Trophoblast cell (in vitro differentiated cells and primary cell): ENCODE data around the gene CELF5.

Experiments
- DNase-seq, 2 donors: peaks; one replicate each; pipeline ENCODE4 v3.0.0-alpha.2; 2016
- H2AFZ ChIP-seq: 2 replicates; pipeline ENCODE4 v1.6.1; 2013; ENCODE audit warnings: low read length, moderate library complexity, mild to moderate bottlenecking; ENCODE audit not compliant: insufficient read depth, poor library complexity
- H2AK5ac ChIP-seq: 2 replicates; pipeline ENCODE4 v1.6.1; 2013; ENCODE audit warnings: mild to moderate bottlenecking, low read length
- H2BK120ac ChIP-seq: 2 replicates; pipeline ENCODE4 v1.6.1; 2013; ENCODE audit warnings: low read length, mild to moderate bottlenecking, moderate library complexity; ENCODE audit not compliant: insufficient read depth, poor library complexity
- H2BK12ac ChIP-seq: 2 replicates; pipeline ENCODE4 v1.6.1; 2013; ENCODE audit warnings: mild to moderate bottlenecking, low read length, moderate library complexity
- H2BK5ac ChIP-seq: 2 replicates; pipeline ENCODE4 v1.6.1; 2013; ENCODE audit warnings: low read length, low read depth, moderate library complexity, mild to moderate bottlenecking; ENCODE audit not compliant: poor library complexity
- H3K14ac ChIP-seq: 2 replicates; pipeline ENCODE4 v1.6.1; 2013; ENCODE audit warnings: mild to moderate bottlenecking, low read length
- H3K18ac ChIP-seq: 2 replicates; pipeline ENCODE4 v1.6.1; 2013; ENCODE audit warnings: mild to moderate bottlenecking, low read length
- H3K23ac ChIP-seq: 2 replicates; pipeline ENCODE4 v1.6.1; 2013; ENCODE audit warnings: low read length
- H3K27ac ChIP-seq: 2 replicates; pipeline ENCODE4 v1.5.1; 2013; ENCODE audit warnings: low read depth, mild to moderate bottlenecking, inconsistent platforms, low read length, moderate library complexity
- H3K27me3 ChIP-seq: 2 replicates; pipeline ENCODE4 v1.6.1; 2013; ENCODE audit warnings: inconsistent platforms, mild to moderate bottlenecking, low read length, moderate library complexity; ENCODE audit not compliant: insufficient read depth
- H3K36me3 ChIP-seq, 2 experiments: 1 replicate in 1 of 2; 2 replicates in 1 of 2; pipeline ENCODE4 v1.6.1; 2013; ENCODE audit warnings: low read length in 2 of 2, mild to moderate bottlenecking in 2 of 2, moderate library complexity in 1 of 2; ENCODE audit not compliant: insufficient read depth in 2 of 2, control insufficient read depth in 1 of 2
- H3K4ac ChIP-seq: 2 replicates; pipeline ENCODE4 v1.6.1; 2013; ENCODE audit warnings: low read depth, mild to moderate bottlenecking, low read length, moderate library complexity
- H3K4me1 ChIP-seq, 2 experiments: 1 replicate in 1 of 2; 2 replicates in 1 of 2; pipeline ENCODE4 v1.6.1; 2013; ENCODE audit warnings: low read length in 2 of 2, mild to moderate bottlenecking in 2 of 2, moderate library complexity in 1 of 2; ENCODE audit not compliant: insufficient read depth in 2 of 2, control insufficient read depth in 1 of 2
- H3K4me2 ChIP-seq: 2 replicates; pipeline ENCODE4 v1.6.1; 2013; ENCODE audit warnings: inconsistent platforms, mild to moderate bottlenecking, low read length, moderate library complexity
- H3K4me3 ChIP-seq: 2 replicates; pipeline ENCODE4 v1.5.1; 2013; ENCODE audit warnings: mild to moderate bottlenecking, low read depth, low read length, inconsistent platforms
- H3K79me1 ChIP-seq: one replicate; pipeline ENCODE4 v1.6.1; 2013; ENCODE audit warnings: low read length
- H3K79me2 ChIP-seq: 2 replicates; pipeline ENCODE4 v1.6.1; 2013; ENCODE audit warnings: low read length, mild to moderate bottlenecking; ENCODE audit not compliant: control insufficient read depth, insufficient read depth, poor library complexity
- H3K9ac ChIP-seq: 2 replicates; pipeline ENCODE4 v1.6.1; 2013; ENCODE audit warnings: mild to moderate bottlenecking, low read length
- H3K9me3 ChIP-seq: 2 replicates; pipeline ENCODE4 v1.6.1; 2013; ENCODE audit warnings: low read depth, mild to moderate bottlenecking, control low read depth, inconsistent platforms, low read length; ENCODE audit not compliant: insufficient read depth
- H4K12ac ChIP-seq: 2 replicates; pipeline ENCODE4 v1.6.1; 2013; ENCODE audit warnings: low read depth, mild to moderate bottlenecking, low read length, moderate library complexity
- H4K8ac ChIP-seq: 2 replicates; pipeline ENCODE4 v1.6.1; 2013; ENCODE audit warnings: low read depth, mild to moderate bottlenecking, low read length, moderate library complexity
- H4K91ac ChIP-seq: one replicate; pipeline ENCODE4 v1.6.1; 2013; ENCODE audit warnings: low read depth, mild to moderate bottlenecking, low read length, moderate library complexity
- WGBS: extraction: QIAGEN DNeasy Blood & Tissue Kit; methylation state at CpG from one replicate; pipeline ENCODE4 v1.1.7; 2013; ENCODE audit warnings: missing lambda C conversion rate; ENCODE audit not compliant: insufficient read length, insufficient coverage; ENCODE audit errors: extremely low coverage; 5-methylcytosine and 5-hydroxymethylcytosine counted together

CELF5 gene

DNA sequence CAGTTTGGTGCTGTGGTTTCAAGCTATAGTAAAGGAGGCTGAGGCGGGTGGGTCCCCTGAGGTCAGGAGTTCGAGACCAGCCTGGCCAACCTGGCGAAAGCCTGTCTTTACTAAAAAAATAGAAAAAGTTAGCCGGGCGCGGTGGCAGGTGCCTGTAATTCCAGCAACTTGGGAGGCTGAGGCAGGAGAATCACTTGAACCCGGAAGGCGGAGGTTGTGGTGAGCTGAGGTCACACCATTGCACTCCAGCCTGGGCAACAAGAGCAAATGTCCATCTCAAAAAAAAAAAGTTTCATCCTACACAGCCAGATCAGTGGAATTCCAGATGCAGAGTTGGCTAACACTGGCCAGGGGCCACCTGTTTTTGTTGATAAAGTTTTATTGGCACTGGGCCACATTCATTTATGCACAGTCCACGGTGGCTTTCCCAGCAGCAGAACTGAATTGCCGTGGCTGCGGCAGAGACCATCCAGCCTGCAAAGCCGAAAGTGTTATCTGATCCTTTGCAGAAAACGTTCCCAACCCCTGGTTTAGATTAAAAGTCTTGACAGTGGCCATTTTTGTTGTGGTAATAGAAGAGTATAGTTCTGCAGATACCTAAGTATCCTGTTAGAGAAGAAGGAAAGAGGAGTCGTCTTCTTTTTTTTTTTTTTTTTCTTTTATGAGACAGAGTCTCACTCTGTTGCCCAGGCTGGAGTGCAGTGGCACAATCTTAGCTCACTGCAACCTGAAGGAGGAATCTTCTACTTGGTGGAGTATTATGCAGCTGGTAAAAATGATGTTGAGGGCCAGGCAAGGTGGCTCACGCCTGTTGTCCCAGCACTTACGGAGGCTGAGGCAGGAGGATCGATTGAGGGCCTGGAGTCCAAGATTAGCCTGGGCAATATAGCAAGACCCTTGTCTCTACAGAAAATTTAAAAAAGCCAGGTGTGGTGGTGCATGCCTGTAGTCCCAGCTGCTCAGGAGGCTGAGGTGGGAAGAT is 30.1 kb upstream of the CELF5 start:
- Histone ChIP-seq H3K36me3 (peaks cover 36 to 49% of the 10 kb centered on the region in 2 experiments), H3K4me3 (no peak overlapping the region), H3K9ac (no peak overlapping the region), H4K12ac (no peak overlapping the region), H4K91ac (no peak overlapping the region), H3K18ac (no peak overlapping the region), H2AFZ (no peak overlapping the region), H2BK12ac (no peak overlapping the region), H3K4me1 (no peaks in the 10 kb centered on the region), H4K8ac (no peak overlapping the region), H3K79me1 (no peaks in the 10 kb centered on the region), H3K4ac (no peak overlapping the region), H3K14ac (no peak overlapping the region), H3K23ac (no peak overlapping the region), H3K27me3 (no peaks in the 10 kb centered on the region), H3K9me3 (no peaks in the 10 kb centered on the region), H2AK5ac (no peak overlapping the region), H2BK120ac (no peak overlapping the region), H3K27ac (no peak overlapping the region), H3K79me2 (no peaks in the 10 kb centered on the region), H3K4me2 (no peak overlapping the region), H2BK5ac (no peak overlapping the region)
- DNase-seq: no peak
- no CpG with 5 or more reads among the region's 17 CpGs for WGBS

- H3K4me2 ChIP-seq: no peak overlapping the region
- no peak overlapping the region for H3K4ac ChIP-seq
- no peak overlapping the region for H2BK5ac ChIP-seq
- no peak overlapping the region for H3K14ac ChIP-seq
- H3K4me1 ChIP-seq: no peaks in the 10 kb centered on the region
- H3K23ac ChIP-seq: no peak overlapping the region
- no peaks in the 10 kb centered on the region for H3K9me3 ChIP-seq
- no peak overlapping the region for H2AFZ ChIP-seq
- no peaks in the 10 kb centered on the region for H3K79me1 ChIP-seq
- H4K8ac ChIP-seq: no peak overlapping the region
- H3K9ac ChIP-seq: no peak overlapping the region
- H3K36me3 ChIP-seq: peaks cover 37 to 50% of the 10 kb centered on the region in 2 experiments
- H4K12ac ChIP-seq: no peak overlapping the region
- H2BK120ac ChIP-seq: no peak overlapping the region
- no peak overlapping the region for H2AK5ac ChIP-seq
- H3K27ac ChIP-seq: no peak overlapping the region
- WGBS: no CpG with 5 or more reads among the region's 42 CpGs
- no peak overlapping the region for H2BK12ac ChIP-seq
- no peak overlapping the region for H4K91ac ChIP-seq
- H3K4me3 ChIP-seq: no peak overlapping the region
- no peaks in the 10 kb centered on the region for H3K79me2 ChIP-seq
- no peak for DNase-seq
- no peak overlapping the region for H3K18ac ChIP-seq
- no peaks in the 10 kb centered on the region for H3K27me3 ChIP-seq
These were observed 28.2 kb upstream of the CELF5 start for GRCh38 chr19:3196064-3196932.

GRCh38 chr19:3196933-3197205 is 27.6 kb upstream of the CELF5 start:
- Histone ChIP-seq H3K27ac (no peak overlapping the region), H3K79me1 (no peaks in the 10 kb centered on the region), H3K18ac (no peak overlapping the region), H2AK5ac (no peak overlapping the region), H4K12ac (no peak overlapping the region), H4K8ac (no peak overlapping the region), H3K4me2 (no peak overlapping the region), H2BK5ac (no peak overlapping the region), H3K4me3 (no peak overlapping the region), H4K91ac (no peak overlapping the region), H3K14ac (no peak overlapping the region), H3K79me2 (no peaks in the 10 kb centered on the region), H2BK12ac (no peak overlapping the region), H3K23ac (no peak overlapping the region), H3K4ac (no peak overlapping the region), H3K9ac (no peak overlapping the region), H2AFZ (no peak overlapping the region), H3K36me3 (peaks cover 40 to 51% of the 10 kb centered on the region in 2 experiments), H2BK120ac (no peak overlapping the region), H3K27me3 (no peaks in the 10 kb centered on the region), H3K4me1 (no peaks in the 10 kb centered on the region), H3K9me3 (no peaks in the 10 kb centered on the region)
- no CpG with 5 or more reads among the region's 14 CpGs for WGBS
- DNase-seq: no peak

GRCh38 chr19:3198901-3199700 is 25.4 kb upstream of the CELF5 start:
- no peaks in the 10 kb centered on the region for H3K79me2 ChIP-seq
- no peak overlapping the region for H2BK12ac ChIP-seq
- no peaks in the 10 kb centered on the region for H3K9me3 ChIP-seq
- H3K4me2 ChIP-seq: no peak overlapping the region
- no peak overlapping the region for H4K8ac ChIP-seq
- no peak overlapping the region for H3K18ac ChIP-seq
- no peak overlapping the region for H2AK5ac ChIP-seq
- H3K4ac ChIP-seq: no peak overlapping the region
- H3K23ac ChIP-seq: no peak overlapping the region
- H3K9ac ChIP-seq: peak overlapping the region; percentile 17
- peaks cover 44 to 52% of the 10 kb centered on the region in 2 experiments for H3K36me3 ChIP-seq
- no peak overlapping the region for H3K14ac ChIP-seq
- no peak overlapping the region for H2BK5ac ChIP-seq
- no peak overlapping the region for H4K12ac ChIP-seq
- no peak overlapping the region for H2BK120ac ChIP-seq
- no peak for DNase-seq
- no peaks in the 10 kb centered on the region for H3K27me3 ChIP-seq
- no peak overlapping the region for H4K91ac ChIP-seq
- no peak overlapping the region for H2AFZ ChIP-seq
- WGBS: no CpG with 5 or more reads among the region's 43 CpGs
- no peak overlapping the region for H3K4me3 ChIP-seq
- no peaks in the 10 kb centered on the region for H3K4me1 ChIP-seq
- H3K79me1 ChIP-seq: no peaks in the 10 kb centered on the region
- no peak overlapping the region for H3K27ac ChIP-seq
